ENCODE results near the gene APBA2.

Gene APBA2

DNA sequence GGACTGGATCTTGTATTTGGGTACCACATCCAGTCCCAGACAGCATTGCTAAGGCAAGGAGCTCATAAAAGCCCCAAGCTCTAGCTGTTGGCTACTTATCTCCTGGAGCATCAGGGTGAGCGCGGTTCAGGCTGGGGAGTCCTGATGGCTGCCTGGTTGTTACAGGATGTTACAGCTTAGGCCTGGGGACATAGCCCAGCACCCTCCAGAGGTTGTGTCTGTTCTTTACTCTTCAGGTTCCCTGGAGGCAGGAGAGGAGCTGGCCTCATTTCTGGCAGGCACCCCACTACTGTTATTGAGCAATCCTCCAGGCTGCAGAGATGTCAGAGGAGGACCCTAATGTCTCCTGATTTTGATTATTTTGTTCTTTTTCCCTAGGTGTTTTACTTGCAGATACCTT, 26.6 kb downstream of the APBA2 start:
- H3K27me3 ChIP-seq (replicated peaks; ENCODE audit: control insufficient read depth, insufficient read depth, low read length, poor library complexity, severe bottlenecking), result no peaks in the 10 kb centered on the region
- DNase-seq, result no peak
- H3K36me3 ChIP-seq (ENCODE audit: control insufficient read depth, insufficient read depth, low read length), result no peaks in the 10 kb centered on the region
- no peaks in the 10 kb centered on the region for H3K9me3 ChIP-seq (ENCODE audit: control insufficient read depth, low read length)
- no peak overlapping the region for H3K4me3 ChIP-seq (ENCODE audit: insufficient read depth, low read depth, low read length, poor library complexity, severe bottlenecking)
- H3K4me1 ChIP-seq (ENCODE audit: control insufficient read depth, insufficient read depth, low read length, poor library complexity, severe bottlenecking), result no peaks in the 10 kb centered on the region
- H3K27ac ChIP-seq (ENCODE audit: insufficient read depth, low read length, poor library complexity, severe bottlenecking), result no peak overlapping the region

GRCh38 chr15:28913171-28913765, 27.5 kb downstream of the APBA2 start:
- no peak overlapping the region for H3K4me3 ChIP-seq (ENCODE audit: insufficient read depth, low read depth, low read length, poor library complexity, severe bottlenecking)
- no peaks in the 10 kb centered on the region for H3K9me3 ChIP-seq (ENCODE audit: control insufficient read depth, low read length)
- no peaks in the 10 kb centered on the region for H3K27me3 ChIP-seq (replicated peaks; ENCODE audit: control insufficient read depth, insufficient read depth, low read length, poor library complexity, severe bottlenecking)
- DNase-seq, result no peak
- H3K4me1 ChIP-seq (ENCODE audit: control insufficient read depth, insufficient read depth, low read length, poor library complexity, severe bottlenecking), result no peaks in the 10 kb centered on the region
- H3K27ac ChIP-seq (ENCODE audit: insufficient read depth, low read length, poor library complexity, severe bottlenecking), result no peak overlapping the region
- no peaks in the 10 kb centered on the region for H3K36me3 ChIP-seq (ENCODE audit: control insufficient read depth, insufficient read depth, low read length)

GRCh38 chr15:28914046-28914445, 28.3 kb downstream of the APBA2 start:
- DNase-seq, result no peak
- Histone ChIP-seq H3K27me3 (replicated peaks; ENCODE audit: control insufficient read depth, insufficient read depth, low read length, poor library complexity, severe bottlenecking) (no peaks in the 10 kb centered on the region), H3K9me3 (ENCODE audit: control insufficient read depth, low read length) (no peaks in the 10 kb centered on the region), H3K4me1 (ENCODE audit: control insufficient read depth, insufficient read depth, low read length, poor library complexity, severe bottlenecking) (peaks cover 2% of the 10 kb centered on the region), H3K36me3 (ENCODE audit: control insufficient read depth, insufficient read depth, low read length) (no peaks in the 10 kb centered on the region), H3K27ac (ENCODE audit: insufficient read depth, low read length, poor library complexity, severe bottlenecking) (no peak overlapping the region), H3K4me3 (ENCODE audit: insufficient read depth, low read depth, low read length, poor library complexity, severe bottlenecking) (no peak overlapping the region)

DNA sequence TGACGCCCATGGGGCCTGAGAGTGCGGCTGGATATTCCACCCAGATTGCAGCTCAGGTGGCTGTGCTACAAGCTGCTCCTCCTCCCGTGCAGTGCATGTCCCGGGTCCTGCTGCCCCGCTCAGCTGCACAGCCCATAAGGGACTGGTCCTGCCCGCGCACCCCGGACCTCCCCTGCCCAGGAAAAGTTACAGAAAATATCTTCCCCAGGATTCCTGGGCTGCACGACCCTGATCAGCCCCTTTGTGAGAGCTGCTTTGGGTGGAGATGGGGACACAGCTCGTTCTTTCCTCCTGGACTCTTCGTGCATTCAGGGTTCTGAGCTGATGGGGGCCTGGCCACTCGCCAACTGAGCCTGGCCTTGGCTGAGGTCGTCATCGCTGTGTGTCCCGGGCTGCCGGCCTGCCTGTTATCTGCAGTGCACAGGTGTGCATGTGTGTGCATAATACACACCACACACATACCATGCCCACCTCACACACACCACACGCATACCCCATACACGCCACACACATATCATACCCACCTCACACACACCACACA, 28.8 kb downstream of the APBA2 start:
- H3K36me3 ChIP-seq (ENCODE audit: control insufficient read depth, insufficient read depth, low read length), result no peaks in the 10 kb centered on the region
- no peak overlapping the region for H3K4me3 ChIP-seq (ENCODE audit: insufficient read depth, low read depth, low read length, poor library complexity, severe bottlenecking)
- no peaks in the 10 kb centered on the region for H3K9me3 ChIP-seq (ENCODE audit: control insufficient read depth, low read length)
- DNase-seq, result no peak
- H3K27ac ChIP-seq (ENCODE audit: insufficient read depth, low read length, poor library complexity, severe bottlenecking), result no peak overlapping the region
- no peaks in the 10 kb centered on the region for H3K27me3 ChIP-seq (replicated peaks; ENCODE audit: control insufficient read depth, insufficient read depth, low read length, poor library complexity, severe bottlenecking)
- peaks cover 7% of the 10 kb centered on the region for H3K4me1 ChIP-seq (ENCODE audit: control insufficient read depth, insufficient read depth, low read length, poor library complexity, severe bottlenecking)

DNA sequence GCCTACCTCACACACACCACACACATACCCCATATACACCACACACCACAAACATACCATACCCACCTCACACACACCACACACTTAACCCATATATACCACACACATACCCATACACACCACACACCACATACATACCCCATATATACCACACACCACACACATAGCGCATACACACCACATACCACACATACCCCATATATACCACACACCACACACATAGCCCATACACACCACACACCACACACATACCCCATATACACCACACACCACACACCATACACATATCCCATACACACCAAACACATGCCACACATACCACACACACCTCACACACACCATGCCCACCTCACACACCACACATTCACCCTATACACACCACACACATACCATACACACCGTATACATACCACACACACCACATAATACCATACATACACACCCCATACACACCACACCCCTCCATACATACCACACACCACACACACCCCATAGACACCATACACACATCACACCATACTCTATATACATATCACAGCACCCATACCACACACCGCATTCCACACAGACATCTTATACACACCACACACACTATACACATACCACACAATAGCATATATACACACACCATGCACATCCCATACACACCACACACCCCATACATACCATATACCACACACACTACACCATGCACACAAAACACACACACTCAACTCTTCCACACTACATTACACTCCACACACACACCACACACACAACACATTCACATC, 29.5 kb downstream of the APBA2 start:
- Histone ChIP-seq H3K27me3 (replicated peaks; ENCODE audit: control insufficient read depth, insufficient read depth, low read length, poor library complexity, severe bottlenecking) (no peaks in the 10 kb centered on the region), H3K4me3 (ENCODE audit: insufficient read depth, low read depth, low read length, poor library complexity, severe bottlenecking) (no peak overlapping the region), H3K36me3 (ENCODE audit: control insufficient read depth, insufficient read depth, low read length) (no peaks in the 10 kb centered on the region), H3K9me3 (ENCODE audit: control insufficient read depth, low read length) (no peaks in the 10 kb centered on the region), H3K27ac (ENCODE audit: insufficient read depth, low read length, poor library complexity, severe bottlenecking) (no peak overlapping the region), H3K4me1 (ENCODE audit: control insufficient read depth, insufficient read depth, low read length, poor library complexity, severe bottlenecking) (peaks cover 8% of the 10 kb centered on the region)
- DNase-seq, result no peak

- Histone ChIP-seq H3K27me3 (replicated peaks; ENCODE audit: control insufficient read depth, insufficient read depth, low read length, poor library complexity, severe bottlenecking) (no peaks in the 10 kb centered on the region), H3K4me3 (ENCODE audit: insufficient read depth, low read depth, low read length, poor library complexity, severe bottlenecking) (no peak overlapping the region), H3K27ac (ENCODE audit: insufficient read depth, low read length, poor library complexity, severe bottlenecking) (no peak overlapping the region), H3K36me3 (ENCODE audit: control insufficient read depth, insufficient read depth, low read length) (no peaks in the 10 kb centered on the region), H3K4me1 (ENCODE audit: control insufficient read depth, insufficient read depth, low read length, poor library complexity, severe bottlenecking) (peaks cover 15% of the 10 kb centered on the region), H3K9me3 (ENCODE audit: control insufficient read depth, low read length) (no peaks in the 10 kb centered on the region)
- no peak for DNase-seq
Observed at GRCh38 chr15:28915935-28916334, 30.2 kb downstream of the APBA2 start.

DNA sequence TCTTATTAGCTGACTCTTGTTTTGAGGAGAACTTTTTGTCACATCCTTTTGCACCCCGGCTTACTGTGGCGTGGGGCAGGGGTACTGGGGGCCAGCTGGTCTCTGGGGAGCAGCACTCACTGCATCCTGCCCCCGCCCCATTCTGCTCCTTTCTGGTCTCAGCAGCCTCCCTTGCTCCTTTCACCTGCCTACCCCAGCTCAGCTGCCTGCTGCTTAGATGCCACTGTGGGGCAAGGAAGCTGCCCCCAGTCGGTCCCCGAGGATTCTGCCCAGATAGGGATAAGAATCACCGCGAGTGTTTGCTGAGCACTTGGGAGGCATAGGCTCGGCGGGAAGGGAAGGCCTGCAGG, 32.0 kb downstream of the APBA2 start:
- Histone ChIP-seq H3K4me1 (ENCODE audit: control insufficient read depth, insufficient read depth, low read length, poor library complexity, severe bottlenecking) (peaks cover 15% of the 10 kb centered on the region), H3K27ac (ENCODE audit: insufficient read depth, low read length, poor library complexity, severe bottlenecking) (no peak overlapping the region), H3K27me3 (replicated peaks; ENCODE audit: control insufficient read depth, insufficient read depth, low read length, poor library complexity, severe bottlenecking) (no peaks in the 10 kb centered on the region), H3K36me3 (ENCODE audit: control insufficient read depth, insufficient read depth, low read length) (peaks cover 5% of the 10 kb centered on the region), H3K9me3 (ENCODE audit: control insufficient read depth, low read length) (no peaks in the 10 kb centered on the region), H3K4me3 (ENCODE audit: insufficient read depth, low read depth, low read length, poor library complexity, severe bottlenecking) (no peak overlapping the region)
- no peak for DNase-seq

DNA sequence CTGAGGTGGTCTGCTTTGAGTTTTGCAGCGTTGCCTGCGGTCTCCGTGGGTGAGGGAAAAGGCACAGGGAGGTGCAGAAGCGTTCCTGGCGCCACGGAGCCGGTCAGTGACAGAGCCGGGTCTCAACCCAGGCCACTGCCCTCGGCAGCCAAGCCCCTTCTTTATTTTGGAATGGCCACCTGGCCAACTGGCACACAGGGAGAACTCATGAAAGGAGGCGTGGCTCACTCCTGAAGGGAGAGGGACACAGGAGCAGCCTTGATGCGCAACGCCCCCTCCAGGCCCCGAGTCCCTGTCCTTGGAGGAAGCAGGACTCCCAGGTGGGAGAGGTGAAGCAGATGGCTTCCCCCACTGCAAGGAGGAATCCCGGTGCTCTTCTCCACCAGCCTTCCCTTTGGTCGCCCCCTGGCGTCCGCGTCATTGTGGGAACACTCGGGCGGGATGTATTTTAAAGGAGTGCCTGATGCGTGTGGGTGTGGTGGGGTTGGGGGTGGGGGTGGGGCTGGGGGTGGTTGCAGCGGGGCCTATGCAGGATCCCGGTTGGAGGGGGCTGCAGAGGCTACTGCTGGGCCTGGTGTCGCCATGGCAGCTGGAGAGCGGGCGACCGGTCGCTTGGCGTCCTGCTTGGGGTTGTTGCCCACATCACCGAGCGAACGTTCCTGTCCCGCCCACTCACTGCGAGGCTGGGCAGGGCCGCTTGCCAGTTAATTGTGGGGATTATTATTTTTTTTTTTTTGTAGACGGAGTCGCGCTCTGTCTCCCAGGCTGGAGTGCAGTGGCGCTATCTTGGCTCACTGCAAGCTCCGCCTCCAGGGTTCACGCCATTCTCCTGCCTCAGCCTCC, 32.6 kb downstream of the APBA2 start:
- no peaks in the 10 kb centered on the region for H3K27me3 ChIP-seq (replicated peaks; ENCODE audit: control insufficient read depth, insufficient read depth, low read length, poor library complexity, severe bottlenecking)
- peak overlapping the region; percentile 35 for H3K4me3 ChIP-seq (ENCODE audit: insufficient read depth, low read depth, low read length, poor library complexity, severe bottlenecking)
- no peak overlapping the region for H3K27ac ChIP-seq (ENCODE audit: insufficient read depth, low read length, poor library complexity, severe bottlenecking)
- DNase-seq, result no peak
- peaks cover 6% of the 10 kb centered on the region for H3K36me3 ChIP-seq (ENCODE audit: control insufficient read depth, insufficient read depth, low read length)
- no peaks in the 10 kb centered on the region for H3K9me3 ChIP-seq (ENCODE audit: control insufficient read depth, low read length)
- H3K4me1 ChIP-seq (ENCODE audit: control insufficient read depth, insufficient read depth, low read length, poor library complexity, severe bottlenecking), result peaks cover 15% of the 10 kb centered on the region

DNA sequence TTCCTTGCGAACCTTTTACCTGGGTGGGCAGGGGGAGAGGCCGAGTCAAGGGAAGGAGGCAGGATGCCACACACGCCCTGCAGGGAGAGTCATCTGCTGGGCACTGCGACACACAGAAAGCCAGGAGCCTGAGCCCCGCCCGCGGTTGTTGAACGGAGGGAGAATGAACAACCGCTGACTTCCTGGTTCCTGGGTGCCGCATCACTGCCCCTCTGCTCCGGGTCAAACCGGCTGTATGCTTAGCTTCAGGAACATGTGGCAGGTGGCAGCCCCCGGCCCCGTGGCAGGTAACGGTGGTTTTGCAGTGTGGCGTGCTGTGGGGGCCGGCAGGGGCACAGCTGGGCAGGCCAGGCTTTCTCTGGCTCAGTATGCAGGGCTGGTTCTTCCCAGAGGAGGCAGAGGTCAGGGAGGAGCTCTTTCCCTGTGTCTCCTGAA, 33.4 kb downstream of the APBA2 start:
- Histone ChIP-seq H3K27me3 (replicated peaks; ENCODE audit: control insufficient read depth, insufficient read depth, low read length, poor library complexity, severe bottlenecking) (no peaks in the 10 kb centered on the region), H3K4me3 (ENCODE audit: insufficient read depth, low read depth, low read length, poor library complexity, severe bottlenecking) (peak overlapping the region; percentile 35), H3K27ac (ENCODE audit: insufficient read depth, low read length, poor library complexity, severe bottlenecking) (no peak overlapping the region), H3K9me3 (ENCODE audit: control insufficient read depth, low read length) (no peaks in the 10 kb centered on the region), H3K4me1 (ENCODE audit: control insufficient read depth, insufficient read depth, low read length, poor library complexity, severe bottlenecking) (peaks cover 15% of the 10 kb centered on the region), H3K36me3 (ENCODE audit: control insufficient read depth, insufficient read depth, low read length) (peaks cover 6% of the 10 kb centered on the region)
- DNase-seq, result no peak

Data from effector memory CD4-positive, alpha-beta T cell (primary cell).